ENCODE data around the gene IL10RA. TPM values are rescaled to one million over a fixed set of nuclear protein-coding genes. Genes with fewer than 3 reads are reported as not detected.

The IL10RA gene
- total RNA-seq, 3 donors from 2014 or later: 30.5 to 39.3 (median 36.6) TPM

GRCh38 chr11:117950993-117951961 lies 34.9 kb upstream of the IL10RA start:
- Mint-ChIP-seq H3K4me3 (peak overlapping the region; percentile 46), H3K27me3 (ENCODE audit: low read depth) (no peaks in the 10 kb centered on the region), H3K4me1 (ENCODE audit: low read depth) (peaks cover 83% of the 10 kb centered on the region), H3K9me3 (no peaks in the 10 kb centered on the region), H3K36me3 (ENCODE audit: insufficient read depth) (no peaks in the 10 kb centered on the region)
- DNase-seq (no peak), ATAC-seq (peak; percentile 62 to 66)

DNA sequence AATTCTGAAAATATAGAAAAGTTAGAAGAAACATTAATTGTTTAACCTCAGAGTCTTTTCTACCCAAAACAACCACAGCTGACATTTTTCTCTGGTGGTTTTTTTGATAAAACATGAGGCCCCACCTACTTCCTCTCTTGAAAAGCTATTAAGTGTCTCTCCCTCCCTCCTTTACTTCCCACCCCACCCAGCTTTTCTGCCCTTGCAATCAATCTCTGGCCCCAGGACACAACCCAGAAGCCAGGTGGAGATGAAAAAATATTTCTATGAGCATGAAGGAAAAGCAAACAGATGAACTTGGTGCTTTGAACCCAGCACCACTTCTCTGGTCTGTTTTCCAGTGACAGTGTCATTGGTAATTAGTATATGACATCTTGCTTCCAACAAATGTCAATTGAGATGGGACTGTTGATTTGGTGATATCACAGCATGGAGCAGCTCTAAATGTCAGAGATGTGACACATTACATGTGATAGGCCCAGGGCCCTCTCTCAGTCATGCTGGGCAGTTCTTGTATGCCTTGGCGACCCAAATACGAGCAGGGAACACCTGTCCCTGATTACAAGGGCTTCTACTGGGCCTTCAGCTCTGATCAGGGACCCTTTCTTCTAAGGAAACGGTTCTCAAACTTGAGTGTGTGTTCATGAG lies 33.0 kb upstream of the IL10RA start:
- H3K4me1 Mint-ChIP-seq (ENCODE audit: low read depth): peaks cover 67% of the 10 kb centered on the region
- peaks cover 5% of the 10 kb centered on the region for H3K36me3 Mint-ChIP-seq (ENCODE audit: insufficient read depth)
- peak overlapping the region; percentile 49 for H3K4me3 Mint-ChIP-seq
- H3K9me3 Mint-ChIP-seq: peaks cover 2% of the 10 kb centered on the region
- H3K27me3 Mint-ChIP-seq (ENCODE audit: low read depth): no peaks in the 10 kb centered on the region
- ATAC-seq: peak in 1 of 2 donors; percentile 20
- peak; percentile 37 for DNase-seq

DNA sequence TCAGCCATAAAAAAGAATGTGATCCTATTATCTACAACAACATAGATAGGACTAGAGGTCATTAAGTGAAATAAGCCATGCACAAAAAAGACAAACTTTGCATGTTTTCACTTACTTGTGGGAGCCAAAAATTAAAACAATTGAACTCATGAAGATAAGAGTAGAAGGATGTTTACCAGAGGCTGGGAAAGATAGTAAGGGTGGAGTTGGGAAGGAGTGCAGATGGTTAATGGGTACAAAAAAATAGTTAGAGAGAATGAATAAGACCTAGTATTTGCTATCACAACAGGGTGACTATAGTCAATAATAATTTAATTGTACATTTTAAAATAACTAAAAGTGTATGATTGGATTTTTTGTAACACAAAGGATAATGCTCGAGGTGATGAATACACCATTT lies 27.2 kb upstream of the IL10RA start:
- H3K36me3 Mint-ChIP-seq (ENCODE audit: insufficient read depth): peaks cover 13% of the 10 kb centered on the region
- peaks cover 11% of the 10 kb centered on the region for H3K9me3 Mint-ChIP-seq
- H3K27me3 Mint-ChIP-seq (ENCODE audit: low read depth): no peaks in the 10 kb centered on the region
- DNase-seq: no peak
- H3K4me1 Mint-ChIP-seq (ENCODE audit: low read depth): peaks cover 35% of the 10 kb centered on the region
- H3K4me3 Mint-ChIP-seq: no peak overlapping the region
- ATAC-seq: no peak

DNA sequence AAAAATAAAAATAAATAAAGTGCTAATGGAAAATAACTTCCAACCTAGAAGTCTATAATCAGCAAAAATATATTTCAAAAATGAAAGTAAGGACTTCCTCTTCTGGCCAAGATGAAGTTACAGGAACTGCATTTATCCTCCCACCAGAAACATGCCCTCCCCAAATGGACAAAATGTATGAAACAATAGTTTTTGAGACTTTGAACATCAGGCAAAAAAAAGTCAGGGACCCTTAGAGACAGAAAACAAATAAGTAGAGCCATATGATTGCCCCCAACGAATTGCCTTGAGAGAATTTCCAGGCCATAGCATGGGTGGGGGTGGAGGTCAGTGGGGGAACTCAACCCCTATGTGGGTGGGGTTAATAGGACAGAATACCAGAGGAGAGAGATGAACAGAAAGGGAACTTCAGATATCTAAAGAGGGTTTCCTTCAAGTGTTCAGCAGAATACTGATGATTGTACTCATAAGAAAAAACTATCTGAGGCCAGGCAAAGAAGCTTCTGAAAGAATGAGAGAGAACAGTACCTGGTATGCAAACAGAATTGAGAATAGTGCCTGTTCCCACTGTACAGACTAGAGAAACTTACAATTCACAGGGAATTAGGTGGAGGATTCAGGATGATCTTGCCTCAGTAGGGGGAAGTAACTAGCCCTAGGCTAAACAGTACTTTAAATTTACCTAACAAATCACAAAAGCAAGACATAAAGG lies 26.6 kb upstream of the IL10RA start:
- H3K4me1 Mint-ChIP-seq (ENCODE audit: low read depth): peaks cover 30% of the 10 kb centered on the region
- H3K9me3 Mint-ChIP-seq: peaks cover 11% of the 10 kb centered on the region
- H3K36me3 Mint-ChIP-seq (ENCODE audit: insufficient read depth): peaks cover 13% of the 10 kb centered on the region
- no peak overlapping the region for H3K4me3 Mint-ChIP-seq
- DNase-seq: no peak
- no peaks in the 10 kb centered on the region for H3K27me3 Mint-ChIP-seq (ENCODE audit: low read depth)
- no peak for ATAC-seq

DNA sequence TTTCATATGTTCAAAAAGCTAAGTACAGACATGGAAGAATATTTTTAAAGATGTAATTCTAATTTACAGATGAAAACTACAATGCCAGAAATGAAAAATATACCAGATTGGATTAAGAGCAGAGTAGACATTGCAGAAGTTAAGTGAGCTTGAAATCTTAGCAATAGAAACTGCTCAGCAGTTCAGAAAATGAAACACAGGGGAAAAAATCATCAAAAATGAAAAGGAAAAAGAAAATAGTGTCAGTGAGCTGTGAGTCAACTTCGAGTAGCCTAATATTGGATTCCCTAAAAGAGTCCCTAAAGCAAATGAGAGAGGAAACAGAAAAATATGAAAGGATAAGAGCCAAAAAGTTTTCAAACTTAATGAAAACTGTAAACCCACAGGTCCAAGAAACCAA lies 25.8 kb upstream of the IL10RA start:
- no peak for DNase-seq
- Mint-ChIP-seq H3K4me1 (ENCODE audit: low read depth) (peaks cover 30% of the 10 kb centered on the region), H3K36me3 (ENCODE audit: insufficient read depth) (peaks cover 13% of the 10 kb centered on the region), H3K27me3 (ENCODE audit: low read depth) (no peaks in the 10 kb centered on the region), H3K4me3 (no peak overlapping the region), H3K9me3 (peaks cover 11% of the 10 kb centered on the region)
- ATAC-seq: peak; percentile 27 to 54

- Mint-ChIP-seq H3K36me3 (ENCODE audit: insufficient read depth) (peaks cover 13% of the 10 kb centered on the region), H3K4me3 (no peak overlapping the region), H3K4me1 (ENCODE audit: low read depth) (peaks cover 28% of the 10 kb centered on the region), H3K27me3 (ENCODE audit: low read depth) (no peaks in the 10 kb centered on the region), H3K9me3 (peaks cover 11% of the 10 kb centered on the region)
- DNase-seq: no peak
- ATAC-seq: no peak
These were observed 24.3 kb upstream of the IL10RA start for GRCh38 chr11:117961896-117962295.

DNA sequence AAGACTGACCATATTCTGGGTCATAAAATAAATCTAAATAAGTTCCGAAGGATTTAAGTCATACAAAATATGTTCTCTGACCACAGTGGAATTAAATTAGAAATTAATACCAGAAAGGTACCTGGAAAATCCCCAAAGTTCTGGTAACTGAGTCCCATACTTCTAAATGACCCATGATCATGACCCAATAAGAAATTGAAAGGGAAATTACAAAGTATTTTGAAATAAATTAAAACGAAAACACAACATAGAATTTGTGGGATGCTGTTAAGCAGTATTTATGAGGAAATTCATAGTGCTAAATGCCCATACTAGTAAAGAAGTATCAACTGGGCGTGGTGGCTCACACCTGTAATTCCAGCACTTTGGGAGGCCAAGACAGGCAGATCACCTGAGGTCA lies 23.4 kb upstream of the IL10RA start:
- no peak for ATAC-seq
- DNase-seq: no peak
- Mint-ChIP-seq H3K36me3 (ENCODE audit: insufficient read depth) (peaks cover 10% of the 10 kb centered on the region), H3K4me3 (no peak overlapping the region), H3K9me3 (peaks cover 11% of the 10 kb centered on the region), H3K4me1 (ENCODE audit: low read depth) (peaks cover 28% of the 10 kb centered on the region), H3K27me3 (ENCODE audit: low read depth) (no peaks in the 10 kb centered on the region)

- Mint-ChIP-seq H3K4me3 (no peak overlapping the region), H3K9me3 (no peaks in the 10 kb centered on the region), H3K4me1 (ENCODE audit: low read depth) (peaks cover 38% of the 10 kb centered on the region), H3K27me3 (ENCODE audit: low read depth) (no peaks in the 10 kb centered on the region), H3K36me3 (ENCODE audit: insufficient read depth) (no peaks in the 10 kb centered on the region)
- DNase-seq: no peak
- no peak for ATAC-seq
These were observed 19.3 kb upstream of the IL10RA start for GRCh38 chr11:117966908-117967307.

DNA sequence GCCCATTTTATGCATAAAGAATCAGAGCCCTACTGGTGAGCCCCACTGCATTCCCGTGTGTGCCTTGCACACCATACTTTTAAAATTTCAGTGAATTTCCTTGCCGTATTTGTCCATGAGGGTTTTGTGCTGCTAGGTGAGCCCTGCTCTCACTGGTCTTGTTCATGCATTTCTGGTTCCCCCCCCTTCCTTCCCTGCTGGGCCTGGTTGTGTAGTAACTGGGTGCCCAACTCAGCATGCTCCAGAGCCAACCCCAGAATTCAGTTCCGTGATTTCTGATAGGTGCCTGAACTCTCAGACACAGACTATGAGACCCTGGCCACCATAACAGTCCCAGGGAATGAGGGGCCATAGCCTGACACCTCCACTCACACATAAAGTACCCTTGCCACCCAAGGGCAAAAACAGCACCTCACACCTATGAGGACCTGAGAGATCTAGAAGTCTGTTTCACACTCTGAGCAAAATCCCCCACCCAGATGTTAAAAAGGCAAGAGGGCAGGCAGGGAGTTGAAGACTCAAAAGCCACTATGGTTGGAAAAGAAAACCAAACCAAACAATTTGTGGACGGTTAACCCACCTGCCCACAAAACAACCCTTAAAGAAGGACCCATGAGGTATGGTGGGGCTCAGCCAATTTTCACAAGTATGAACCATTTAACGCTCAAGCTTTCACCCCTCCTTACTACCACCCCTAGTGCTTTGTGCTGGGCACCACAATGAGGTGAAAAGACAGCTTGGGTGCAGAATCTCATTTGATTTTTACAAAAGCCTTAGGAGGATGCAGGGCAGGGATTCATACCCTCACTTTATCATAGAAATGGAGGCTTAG lies 16.8 kb upstream of the IL10RA start:
- no peak for DNase-seq
- Mint-ChIP-seq H3K36me3 (ENCODE audit: insufficient read depth) (no peaks in the 10 kb centered on the region), H3K9me3 (no peaks in the 10 kb centered on the region), H3K27me3 (ENCODE audit: low read depth) (no peaks in the 10 kb centered on the region), H3K4me3 (no peak overlapping the region), H3K4me1 (ENCODE audit: low read depth) (peaks cover 57% of the 10 kb centered on the region)
- no peak for ATAC-seq

GRCh38 chr11:117970400-117971024 lies 15.7 kb upstream of the IL10RA start:
- H3K9me3 Mint-ChIP-seq: no peaks in the 10 kb centered on the region

DNA sequence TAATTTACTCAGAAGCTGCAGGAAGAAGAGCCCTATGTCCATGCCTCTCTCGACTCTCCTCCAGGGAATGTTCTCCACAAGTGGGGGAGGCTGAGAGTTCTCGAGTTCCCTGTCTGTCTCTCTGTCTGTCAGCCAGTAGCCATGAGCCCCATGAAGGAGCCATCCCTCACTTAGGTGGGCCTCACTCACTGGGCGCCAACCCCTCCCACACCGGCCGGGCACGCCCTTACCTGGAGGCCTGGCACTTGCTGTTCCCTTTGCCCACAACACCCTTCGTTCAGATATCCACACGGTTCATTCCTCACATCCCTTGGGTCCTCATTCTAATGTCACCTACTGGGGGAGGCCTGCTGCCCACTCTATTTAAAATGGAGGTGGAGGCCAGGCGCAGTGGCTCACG lies 14.2 kb upstream of the IL10RA start:
- no peak for DNase-seq
- Mint-ChIP-seq H3K4me1 (ENCODE audit: low read depth) (peaks cover 75% of the 10 kb centered on the region), H3K4me3 (no peak overlapping the region), H3K36me3 (ENCODE audit: insufficient read depth) (peaks cover 2% of the 10 kb centered on the region), H3K27me3 (ENCODE audit: low read depth) (no peaks in the 10 kb centered on the region), H3K9me3 (no peaks in the 10 kb centered on the region)
- ATAC-seq: no peak

More at GRCh38 chr11:117970400-117971024, 15.7 kb upstream of the IL10RA start:
- ATAC-seq (peak; percentile 64 to 78), DNase-seq (no peak)
- Mint-ChIP-seq H3K4me1 (ENCODE audit: low read depth) (peaks cover 62% of the 10 kb centered on the region), H3K4me3 (no peak overlapping the region), H3K36me3 (ENCODE audit: insufficient read depth) (no peaks in the 10 kb centered on the region), H3K27me3 (ENCODE audit: low read depth) (no peaks in the 10 kb centered on the region)

GRCh38 chr11:117972629-117973502 lies 13.3 kb upstream of the IL10RA start:
- H3K27me3 Mint-ChIP-seq (ENCODE audit: low read depth): no peaks in the 10 kb centered on the region
- H3K4me3 Mint-ChIP-seq: no peak overlapping the region
- ATAC-seq (no peak), DNase-seq (no peak)
- no peaks in the 10 kb centered on the region for H3K9me3 Mint-ChIP-seq
- H3K4me1 Mint-ChIP-seq (ENCODE audit: low read depth): peaks cover 82% of the 10 kb centered on the region
- H3K36me3 Mint-ChIP-seq (ENCODE audit: insufficient read depth): peaks cover 4% of the 10 kb centered on the region

DNA sequence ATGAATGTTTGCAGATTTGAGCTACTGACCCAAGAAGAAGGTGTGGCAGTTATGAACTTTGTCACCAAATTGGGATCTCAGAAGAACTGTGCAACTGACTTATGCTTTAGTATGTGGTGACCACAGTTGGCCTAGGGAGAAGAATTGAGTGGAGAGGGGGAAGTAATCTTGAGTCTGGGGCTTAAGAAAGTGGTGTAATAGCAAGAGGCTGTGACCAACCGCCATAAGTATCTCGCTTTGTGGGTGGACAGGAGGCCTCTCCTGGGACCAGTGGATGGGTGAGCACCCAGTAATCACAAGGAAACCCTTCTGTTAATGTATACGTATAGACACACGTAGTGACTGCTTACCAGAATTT lies 12.7 kb upstream of the IL10RA start:
- Mint-ChIP-seq H3K9me3 (no peaks in the 10 kb centered on the region), H3K4me3 (no peak overlapping the region), H3K4me1 (ENCODE audit: low read depth) (peaks cover 83% of the 10 kb centered on the region), H3K36me3 (ENCODE audit: insufficient read depth) (peaks cover 7% of the 10 kb centered on the region), H3K27me3 (ENCODE audit: low read depth) (no peaks in the 10 kb centered on the region)
- DNase-seq (no peak), ATAC-seq (no peak)

Measured in activated T-cell treated with anti-CD3 and anti-CD28 coated beads, Interleukin-2, amount 50 U/mL, for 4 hours (primary cell).